Amniotic epithelial cell (primary cell): ENCODE measurements around the gene S100A7.
A peak's percentile ranks its signal among the peaks of the same experiment; 100 is the strongest.

Experiments used
- DNase-seq: peaks from one replicate; pipeline ENCODE4 v3.0.0-alpha.2; 2010; ENCODE audit warnings: low read depth

S100A7 gene

DNA sequence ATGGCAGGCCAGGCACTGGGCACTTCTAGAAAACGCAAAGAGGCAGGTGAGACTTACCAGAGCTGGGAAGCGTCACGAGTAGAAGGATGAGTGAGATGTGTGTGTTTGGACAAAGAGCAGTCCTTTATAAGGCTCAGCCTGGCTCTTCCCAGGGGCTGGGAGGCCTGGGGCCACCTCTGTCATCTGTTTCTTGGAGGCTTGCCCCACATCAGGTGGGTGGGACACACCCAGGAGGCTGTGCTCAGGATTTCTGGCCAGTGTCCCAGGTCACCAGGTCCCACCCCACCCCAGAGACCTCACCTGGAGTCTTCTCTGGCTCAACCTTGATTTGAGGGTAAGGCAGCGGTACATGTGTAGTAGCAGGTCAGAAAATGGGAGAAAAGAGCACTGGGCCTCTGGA is at the start of gene S100A7:
TSS of gene S100A7 (minus strand) at position 101 of the 400 bp plus-strand sequence. CDS start 1,638 bp downstream, outside the sequence.
- DNase-seq = no peak

DNA sequence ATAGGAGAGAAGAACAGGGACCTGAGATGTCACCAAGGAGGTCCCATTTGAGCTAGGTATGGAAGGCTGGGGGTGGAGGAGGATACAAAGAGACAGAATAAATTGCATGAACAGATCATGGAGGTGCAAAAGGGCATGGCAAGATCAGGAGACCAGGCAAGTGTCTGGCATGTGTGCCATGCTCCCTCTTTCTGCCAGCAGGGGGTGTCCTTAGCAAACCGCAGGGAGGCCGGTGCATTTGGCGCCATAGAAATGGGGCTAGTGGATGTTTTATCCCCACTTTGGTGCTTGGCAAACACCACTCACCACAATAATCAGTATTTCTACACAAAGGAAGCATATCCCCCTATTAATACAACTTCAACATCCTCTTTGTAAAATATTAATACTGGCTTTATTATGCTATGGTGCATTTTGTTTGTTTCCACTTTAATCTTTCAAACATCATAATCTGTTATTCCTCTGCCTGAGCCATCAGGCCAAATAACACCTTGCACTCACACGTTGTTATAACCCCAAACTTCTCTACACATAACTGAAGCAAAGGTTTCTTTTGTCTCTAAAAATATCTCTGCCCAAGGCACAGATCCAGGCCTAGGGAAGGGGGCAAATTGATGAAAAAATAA is 49.4 kb upstream of the S100A7 start:
- DNase-seq = peak; percentile 29

GRCh38 chr1:153509036-153509435 is 48.6 kb upstream of the S100A7 start:
- no peak for DNase-seq

- no peak for DNase-seq
Measured at GRCh38 chr1:153507926-153508583, 47.6 kb upstream of the S100A7 start.

DNA sequence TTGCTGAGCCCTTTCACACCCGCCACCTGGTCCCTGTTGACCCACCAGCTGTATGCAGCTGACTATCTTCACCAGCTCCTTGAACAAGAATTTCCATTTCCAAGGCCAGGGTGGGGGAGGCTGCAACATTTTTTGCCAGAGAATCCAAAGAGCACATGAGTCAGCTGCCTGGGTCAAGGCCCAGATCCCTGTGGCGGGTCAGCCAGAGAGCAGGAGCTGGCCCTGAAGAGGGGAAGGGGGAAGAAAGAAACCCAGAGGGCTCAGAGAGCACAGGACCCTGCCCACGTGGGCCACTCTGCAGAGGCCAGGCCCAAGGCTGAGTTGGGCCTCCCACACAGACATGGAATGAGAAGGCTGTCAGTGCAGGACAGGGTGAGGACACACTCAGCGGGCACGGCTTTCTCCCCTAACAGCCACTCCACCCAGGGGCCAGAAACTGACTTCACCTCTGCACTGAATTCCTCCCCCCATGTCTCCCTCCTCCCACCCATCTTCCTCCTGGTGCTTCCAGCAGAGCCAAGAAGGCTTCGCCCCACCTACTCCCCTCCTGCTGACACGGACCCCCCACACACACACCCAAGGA is 46.5 kb upstream of the S100A7 start:
- DNase-seq = peak; percentile 90

GRCh38 chr1:153506386-153506785 is 45.9 kb upstream of the S100A7 start:
- no peak for DNase-seq

GRCh38 chr1:153505576-153505975 is 45.1 kb upstream of the S100A7 start:
- no peak for DNase-seq

- DNase-seq = no peak
Measured at GRCh38 chr1:153503766-153504165, 43.3 kb upstream of the S100A7 start.

- DNase-seq = no peak
Measured at GRCh38 chr1:153498746-153499145, 38.3 kb upstream of the S100A7 start.

- no peak for DNase-seq
Measured at GRCh38 chr1:153495536-153495935, 35.1 kb upstream of the S100A7 start.

DNA sequence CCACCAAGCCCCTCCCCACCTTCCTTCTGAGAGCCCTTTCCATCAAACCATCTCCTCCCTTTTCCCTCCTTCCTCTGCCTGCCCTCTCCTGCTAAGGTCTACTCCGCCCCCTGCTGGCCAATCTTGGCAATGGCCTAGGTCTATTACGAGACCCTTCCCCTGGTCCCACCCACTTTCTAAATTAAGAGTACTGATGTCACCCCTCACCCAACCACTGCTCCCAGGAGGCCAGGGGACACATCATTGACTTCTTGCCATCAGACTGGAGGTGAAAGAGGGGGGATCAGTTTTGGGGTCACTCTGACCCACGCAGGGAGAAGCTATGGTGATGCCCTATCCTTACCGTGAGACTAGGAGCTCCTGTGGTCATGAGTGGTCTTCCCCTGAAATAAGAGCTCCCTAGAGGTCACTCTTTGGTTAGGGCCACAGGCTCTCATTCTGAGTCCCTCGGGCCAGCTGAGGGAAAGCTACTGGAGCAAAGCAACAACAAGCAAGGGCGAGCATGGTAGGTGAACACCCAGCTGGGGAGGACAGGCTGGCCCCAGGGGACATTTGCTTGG is 34.6 kb upstream of the S100A7 start:
- DNase-seq = peak; percentile 46

GRCh38 chr1:153493343-153493960 is 33.0 kb upstream of the S100A7 start:
- DNase-seq = peak; percentile 72

- DNase-seq = peak; percentile 90
Measured at GRCh38 chr1:153490272-153491051, 30.0 kb upstream of the S100A7 start.

- peak; percentile 71 for DNase-seq
Measured at GRCh38 chr1:153488731-153489130, 28.3 kb upstream of the S100A7 start.

DNA sequence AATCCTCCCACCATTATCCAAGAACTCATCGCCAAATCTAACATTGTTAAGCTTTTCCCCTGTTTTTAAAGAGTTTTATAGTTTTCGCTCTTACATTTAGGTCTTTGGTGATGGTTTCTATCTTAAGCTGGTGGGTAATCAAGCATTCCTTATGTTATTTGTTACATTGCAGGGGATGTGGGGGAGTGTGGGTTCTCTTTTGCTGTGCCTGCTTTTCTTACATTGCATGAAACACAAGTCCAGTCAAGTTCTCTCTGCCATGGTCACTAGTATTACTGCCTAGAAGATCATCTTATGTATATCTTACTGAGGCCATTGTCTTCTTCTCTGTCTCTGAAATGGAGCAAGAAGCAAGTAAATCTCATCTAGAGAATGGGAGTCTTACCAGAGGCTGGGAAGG is 27.3 kb upstream of the S100A7 start:
- no peak for DNase-seq

GRCh38 chr1:153485863-153486262 is 25.4 kb upstream of the S100A7 start:
- no peak for DNase-seq

DNA sequence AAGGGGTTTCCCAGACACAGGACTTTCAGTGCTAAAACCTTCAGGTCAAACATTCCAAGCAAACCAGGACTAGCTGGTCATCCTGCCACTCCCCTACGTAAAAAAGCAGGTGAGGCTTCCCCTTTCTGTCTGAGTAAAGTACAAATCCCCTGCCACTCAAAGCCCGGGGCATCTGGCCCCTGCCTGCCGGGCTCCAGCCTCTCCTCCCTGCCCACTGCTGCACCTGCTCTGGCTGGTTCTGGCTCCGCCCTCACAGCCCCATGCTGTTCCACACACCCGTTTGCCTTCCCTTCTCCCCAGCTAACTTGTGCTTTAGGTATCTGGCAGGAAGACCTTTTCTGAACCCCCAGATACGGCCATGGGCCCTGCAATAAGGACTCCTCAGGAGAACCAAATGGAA is 23.3 kb upstream of the S100A7 start:
- DNase-seq = no peak

- DNase-seq = no peak
Measured at GRCh38 chr1:153481124-153481523, 20.7 kb upstream of the S100A7 start.

DNA sequence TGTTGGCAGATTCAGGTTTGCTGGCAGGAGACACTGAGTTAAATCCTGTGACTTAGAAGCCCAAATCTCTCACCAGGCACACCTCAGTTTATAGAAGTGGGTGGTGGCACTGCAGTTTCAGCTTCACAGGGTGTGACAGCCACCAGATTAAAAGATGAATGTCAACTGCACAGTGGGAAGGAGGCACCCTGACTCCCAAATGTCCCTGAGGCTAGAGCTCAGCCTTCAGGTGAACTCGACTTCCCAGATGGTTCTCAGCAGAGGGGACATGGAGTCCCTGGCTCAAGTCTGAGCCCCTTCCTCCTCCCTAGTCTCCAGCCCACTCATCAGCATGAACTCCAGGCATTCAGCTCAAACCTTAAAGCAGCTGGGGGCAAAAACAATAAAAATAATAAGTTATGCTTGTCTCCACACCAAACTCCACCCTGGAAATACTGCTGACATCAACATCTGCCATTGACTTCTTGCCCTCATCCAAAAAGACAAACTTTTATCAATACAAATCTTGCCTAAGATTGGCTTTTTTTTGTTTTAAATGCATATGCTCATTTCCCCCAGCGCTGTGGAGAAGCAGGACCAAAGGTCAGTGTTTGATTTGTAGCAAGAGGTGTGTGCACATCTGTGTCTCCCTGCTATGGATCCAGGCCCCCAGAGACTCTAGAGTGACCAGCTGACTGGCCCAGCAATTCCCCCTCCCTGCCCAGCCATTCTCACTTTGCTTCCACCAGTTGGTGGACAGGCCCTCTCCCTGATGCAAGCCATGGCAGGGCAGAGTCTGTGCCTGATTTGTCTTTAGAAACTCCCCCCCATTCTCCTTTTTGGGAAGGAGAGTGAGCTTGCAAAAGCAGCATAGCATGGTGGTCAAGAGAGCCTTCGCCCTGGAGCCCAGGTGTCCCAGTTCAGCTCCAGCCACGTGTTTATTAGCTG is 18.5 kb upstream of the S100A7 start:
- no peak for DNase-seq

- DNase-seq = no peak
Measured at GRCh38 chr1:153478047-153478691, 17.7 kb upstream of the S100A7 start.
